NCI-H82 (cell line): ENCODE data around the gene IGLL5.
"Not testable (repeated sequence)": the region's sequence is repeated elsewhere in the genome, so short reads cannot be mapped to it uniquely, and the experiment has no call there.

Source experiments
- DNase-seq: peaks from one replicate; lab custom pipeline; 2025; lab: John Stamatoyannopoulos, UW

The IGLL5 gene

DNA sequence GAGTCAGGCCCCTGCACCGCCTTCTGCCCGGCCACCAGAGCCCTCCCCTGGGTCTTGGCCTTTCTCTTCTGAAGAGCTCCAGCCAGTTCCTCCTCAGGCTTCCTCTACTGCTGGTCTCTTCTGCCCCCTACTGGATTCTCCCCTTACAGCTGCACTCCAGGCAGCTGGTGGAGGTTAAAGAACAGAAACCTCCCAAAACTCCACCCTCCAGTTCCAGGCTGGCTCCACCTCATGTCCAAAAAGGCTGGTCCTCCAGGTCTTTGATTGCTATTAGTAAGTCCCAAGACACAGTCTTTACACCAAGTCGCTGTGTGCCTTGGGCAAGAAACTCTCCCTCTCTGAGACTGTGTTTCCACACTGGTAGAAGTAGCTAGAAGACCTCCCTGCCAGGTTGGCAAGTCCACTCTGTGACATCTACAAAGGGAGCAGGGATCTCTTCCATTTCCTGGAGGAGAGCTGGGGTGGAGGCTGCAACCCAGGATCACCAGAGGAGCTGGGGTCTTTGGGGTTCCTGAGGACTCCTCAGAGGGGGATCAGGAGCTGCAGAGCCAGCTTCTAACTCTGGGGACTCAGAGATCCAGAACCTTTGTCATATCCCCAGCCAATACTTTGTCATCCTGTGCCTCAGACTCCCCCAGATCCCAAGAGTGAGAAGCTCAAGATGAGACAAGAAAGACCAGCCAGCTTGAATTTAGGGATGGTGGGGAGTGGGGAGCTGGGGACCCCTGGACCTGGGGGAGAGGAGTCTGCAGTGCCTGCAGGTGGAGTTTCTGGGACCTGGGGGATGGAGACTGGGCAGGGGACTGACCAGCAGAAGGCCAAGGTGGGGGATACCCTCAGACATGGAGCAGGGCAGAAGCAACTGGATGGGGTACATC is 3.4 kb upstream of the IGLL5 start:
- peak; percentile 74 for DNase-seq

DNA sequence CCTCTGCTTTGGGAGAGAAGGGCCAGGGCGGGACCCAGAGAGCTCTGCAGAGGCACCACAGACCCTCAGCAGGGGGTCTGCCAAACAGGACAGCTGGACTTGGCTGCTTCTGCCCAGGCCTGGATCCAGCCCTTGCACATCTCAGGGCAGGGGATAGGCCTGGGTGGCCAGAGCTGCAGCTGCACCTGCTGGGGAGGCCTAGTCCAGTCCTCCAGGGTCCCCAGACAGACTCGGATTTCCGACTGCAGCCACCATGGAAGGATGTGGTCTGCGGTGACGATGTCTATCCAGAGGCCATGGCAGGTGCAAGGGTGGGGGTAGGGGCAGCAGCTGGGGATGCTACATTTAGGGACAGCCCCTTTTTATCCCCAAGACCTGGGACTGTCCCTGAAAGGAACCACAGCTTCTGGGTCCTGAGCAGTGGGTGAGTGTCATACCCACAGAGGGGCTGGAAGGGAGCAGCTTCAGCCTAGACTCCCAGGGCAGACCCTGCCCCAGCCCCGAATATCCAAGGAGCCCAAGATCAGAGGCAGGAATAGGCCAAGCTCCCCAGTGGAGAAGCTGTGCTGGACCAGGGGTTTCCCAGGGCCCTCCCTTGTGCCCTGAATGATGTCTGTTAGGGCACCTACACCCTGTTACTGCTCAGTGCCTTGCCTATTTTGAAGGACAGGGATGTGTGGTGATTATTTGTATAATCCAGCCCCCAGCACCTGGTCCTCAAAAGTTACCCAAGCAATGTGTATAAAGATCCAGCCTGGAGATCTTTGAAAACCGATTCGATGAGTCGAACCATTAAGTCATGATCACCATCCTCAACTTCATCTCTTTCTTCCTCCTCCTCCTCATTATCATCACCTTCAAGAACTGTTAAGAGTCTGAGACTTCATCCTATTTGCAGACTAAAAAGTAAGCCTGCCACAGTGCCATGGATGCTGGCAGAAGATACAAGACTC is 2.5 kb upstream of the IGLL5 start:
- no peak for DNase-seq

DNA sequence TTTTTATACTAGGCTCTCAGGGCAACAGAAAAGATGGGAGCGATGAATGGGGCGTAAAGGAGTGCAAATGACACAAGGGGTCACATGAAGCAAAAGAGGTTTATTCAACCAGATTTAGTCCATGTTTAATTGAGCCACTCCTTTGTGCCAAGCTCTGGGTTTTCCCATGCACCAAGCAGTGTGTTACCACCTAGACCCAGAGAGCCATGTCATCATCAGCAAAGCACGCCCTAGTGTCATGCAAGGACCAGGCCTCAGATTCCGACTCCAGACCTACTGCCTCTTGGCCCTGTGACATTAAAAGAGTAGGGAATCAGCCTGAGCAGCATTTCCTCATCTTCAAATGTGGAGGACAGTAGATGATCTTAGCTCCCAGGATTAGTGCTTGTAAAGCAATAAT is 1.1 kb upstream of the IGLL5 start:
- DNase-seq, result no peak

DNA sequence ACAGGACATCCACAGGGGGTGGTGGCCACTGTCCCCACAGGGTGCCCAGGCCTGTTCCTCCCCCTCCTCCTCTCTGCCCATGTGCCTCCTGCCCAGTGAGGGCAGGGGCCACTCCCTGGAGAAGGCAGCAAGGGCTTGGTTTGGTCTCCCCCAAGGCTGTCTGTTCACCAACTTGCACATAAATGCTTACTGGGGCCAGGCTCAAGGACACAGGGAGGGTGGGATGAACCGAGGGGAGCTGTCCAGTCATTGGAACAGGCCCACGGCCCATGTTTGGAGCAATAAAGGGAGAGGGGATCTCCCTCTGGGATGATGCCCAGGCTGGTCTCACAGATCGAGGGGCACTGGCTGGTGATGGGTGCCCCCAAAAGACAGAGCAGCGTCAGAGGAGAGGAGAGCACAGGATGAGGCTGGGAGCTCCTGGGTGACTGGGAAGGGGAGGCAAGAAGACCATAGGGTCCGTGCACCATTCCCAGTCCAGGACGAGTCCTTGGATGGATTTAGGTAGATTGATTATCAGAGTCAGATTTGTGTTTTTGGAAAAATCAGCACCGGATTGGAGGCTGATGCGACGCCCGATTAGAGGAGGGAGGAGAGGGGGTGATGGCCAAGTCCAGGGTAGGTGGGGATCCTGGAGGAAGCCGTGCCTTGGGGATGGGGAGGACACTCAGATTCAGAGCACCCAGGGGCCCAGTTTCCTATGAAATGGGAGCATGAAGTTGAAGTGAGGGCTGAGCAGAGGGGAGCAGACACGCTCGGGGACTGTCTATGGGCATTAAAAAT is 1.1 kb downstream of the IGLL5 start:
- no peak for DNase-seq

DNA sequence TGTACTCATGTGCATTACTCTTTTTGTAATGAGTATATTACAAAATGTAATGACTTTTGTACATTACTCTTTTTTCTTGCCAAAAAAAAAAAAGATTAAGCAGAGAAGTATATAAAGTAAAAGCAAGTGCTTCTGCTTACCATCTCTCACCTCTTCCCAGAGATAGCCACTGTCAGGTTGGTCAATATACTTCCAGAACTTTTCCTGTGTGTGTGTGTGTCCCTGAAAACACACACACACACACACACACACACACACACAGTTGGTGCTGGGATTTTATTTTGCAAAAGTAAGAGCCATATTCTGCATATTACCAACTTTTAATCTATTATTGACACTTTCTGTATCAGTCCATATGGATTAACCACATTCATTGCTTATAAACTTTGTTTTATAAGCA is 2.5 kb downstream of the IGLL5 start:
- DNase-seq, result no peak

DNA sequence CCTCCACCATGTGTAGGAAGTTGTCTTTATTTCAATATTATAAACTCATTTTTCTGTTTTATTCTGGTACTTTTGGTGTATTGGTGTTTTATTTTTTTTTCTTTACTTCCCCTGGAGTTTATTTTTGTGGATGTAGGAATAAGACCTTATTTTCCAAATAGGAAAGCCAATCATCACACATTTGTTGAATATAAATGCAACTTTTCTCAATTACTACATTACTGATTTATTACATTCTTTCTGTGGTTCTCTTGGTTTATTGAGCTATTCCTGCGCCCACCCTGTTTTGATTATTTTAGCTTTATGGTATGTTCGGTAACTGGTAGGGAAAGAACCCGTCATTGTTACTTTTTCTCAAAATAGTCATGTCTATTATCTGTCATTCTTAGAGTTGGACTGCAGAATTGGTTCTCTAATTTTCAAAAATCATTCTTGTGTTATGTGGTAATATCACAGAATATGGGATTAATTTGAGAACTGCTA is 3.6 kb downstream of the IGLL5 start:
- DNase-seq, result no peak

DNA sequence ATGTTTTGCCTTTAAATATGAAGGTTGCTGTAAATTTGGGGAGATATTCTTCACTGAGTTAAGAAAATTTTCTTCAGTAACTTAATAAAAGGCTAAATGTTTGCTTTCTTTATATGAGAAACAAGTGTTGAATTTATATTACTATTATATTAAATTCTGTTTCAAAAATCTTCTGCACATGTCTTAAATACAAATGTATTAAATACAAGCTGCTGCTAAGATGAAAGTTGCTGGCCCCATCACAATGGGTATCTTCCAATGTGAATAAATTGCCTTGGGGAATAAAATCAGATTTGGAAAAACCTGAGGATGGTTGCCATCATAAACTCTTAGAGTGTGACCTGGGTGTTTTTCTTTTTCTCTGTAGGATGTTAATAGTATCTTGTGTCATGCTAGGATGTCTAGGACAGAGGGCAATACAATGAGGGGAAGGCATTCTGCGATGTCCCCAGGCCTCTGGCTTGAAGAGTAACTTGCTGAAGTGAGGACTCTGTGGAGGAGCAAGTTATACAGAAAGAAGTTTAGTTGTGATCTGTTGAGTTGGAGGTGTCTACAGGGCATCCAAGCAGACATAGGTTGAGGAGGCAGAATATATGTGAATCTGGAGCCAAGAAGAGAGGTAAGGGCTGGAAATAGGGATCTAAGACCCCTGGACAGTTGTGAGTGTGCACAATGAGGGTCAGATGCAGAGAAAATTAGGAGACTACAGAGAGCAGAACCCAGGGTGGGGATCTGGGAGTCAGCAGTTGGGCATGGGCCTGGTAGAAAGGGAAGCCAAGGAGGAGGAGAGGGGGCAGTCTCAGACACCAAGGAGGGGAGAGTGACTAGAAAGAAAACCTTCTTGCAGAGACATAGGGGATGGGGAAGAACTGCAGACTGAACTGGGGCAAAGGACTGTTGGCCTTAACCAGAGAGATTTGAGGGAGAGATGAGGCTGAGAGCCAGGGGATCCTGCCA is 4.8 kb downstream of the IGLL5 start:
- no peak for DNase-seq

DNA sequence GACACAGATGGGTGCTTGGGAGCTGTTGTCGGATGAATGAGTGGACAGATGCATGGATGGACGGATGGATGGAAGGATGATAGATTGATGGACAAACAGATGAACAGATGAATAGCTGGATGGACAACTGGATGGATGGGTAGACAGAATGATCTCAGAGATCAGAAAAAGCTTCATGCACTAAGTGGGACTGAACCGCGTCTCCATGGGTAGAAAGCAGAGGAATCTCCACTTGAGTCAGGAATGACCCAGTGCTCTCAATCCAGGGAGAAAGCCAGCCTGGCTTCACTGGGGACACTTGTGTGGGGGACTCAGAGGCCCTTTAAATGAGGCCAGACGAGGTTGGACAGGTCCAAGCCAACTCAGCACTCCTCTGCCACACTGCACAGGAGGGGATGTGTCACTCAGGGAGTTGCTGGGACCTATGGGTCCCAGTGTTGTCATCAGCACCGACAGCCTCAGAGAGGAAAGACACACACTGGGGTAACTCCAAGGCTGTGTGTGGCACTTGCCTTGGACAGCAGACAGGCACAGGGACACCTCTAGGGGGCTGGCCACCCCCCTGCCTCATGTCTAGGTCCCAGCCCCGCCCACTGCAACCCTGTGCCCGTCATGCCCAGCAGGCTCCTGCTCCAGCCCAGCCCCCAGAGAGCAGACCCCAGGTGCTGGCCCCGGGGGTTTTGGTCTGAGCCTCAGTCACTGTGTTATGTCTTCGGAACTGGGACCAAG is 5.6 kb downstream of the IGLL5 start:
- DNase-seq, result no peak

DNA sequence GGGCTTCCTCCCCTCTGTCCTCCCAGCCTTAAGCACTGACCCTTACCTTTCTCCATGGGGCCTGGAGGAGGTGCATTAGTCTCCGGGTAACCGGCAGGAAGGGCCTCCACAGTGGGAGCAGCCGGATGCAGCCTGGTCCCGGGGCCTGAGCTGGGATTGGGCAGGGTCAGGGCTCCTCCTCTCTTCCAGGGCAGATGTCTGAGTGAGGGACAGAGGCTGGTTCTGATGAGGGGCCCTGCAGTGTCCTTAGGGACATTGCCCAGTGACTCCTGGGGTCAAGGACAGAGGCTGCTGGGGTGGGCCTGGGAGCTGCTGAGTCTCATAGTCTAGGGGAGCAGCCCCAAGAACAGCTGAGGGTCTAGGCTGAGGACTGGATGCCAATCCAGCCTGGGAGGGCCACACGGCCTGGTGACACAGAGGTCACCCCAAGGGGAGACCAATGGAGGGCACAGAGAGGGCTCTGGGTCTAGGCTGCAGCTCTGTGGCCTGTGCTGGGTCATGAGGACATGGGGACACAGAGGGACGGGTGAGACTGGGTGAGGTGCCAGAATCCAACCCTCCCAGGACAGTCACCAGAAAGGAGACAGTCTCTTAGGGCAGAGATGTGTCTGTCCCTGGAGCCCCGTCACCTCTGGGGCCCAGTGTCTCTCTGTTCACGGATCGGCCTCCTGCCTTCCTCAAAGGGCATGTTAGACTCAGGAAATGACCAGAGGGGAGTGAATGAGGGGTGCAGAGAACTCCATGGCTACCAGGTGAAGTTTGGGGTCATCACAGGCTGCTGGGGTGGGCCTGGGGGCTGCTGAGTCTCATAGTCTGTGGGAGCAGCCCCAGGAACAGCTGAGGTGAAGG is 6.5 kb downstream of the IGLL5 start:
- no peak for DNase-seq

DNA sequence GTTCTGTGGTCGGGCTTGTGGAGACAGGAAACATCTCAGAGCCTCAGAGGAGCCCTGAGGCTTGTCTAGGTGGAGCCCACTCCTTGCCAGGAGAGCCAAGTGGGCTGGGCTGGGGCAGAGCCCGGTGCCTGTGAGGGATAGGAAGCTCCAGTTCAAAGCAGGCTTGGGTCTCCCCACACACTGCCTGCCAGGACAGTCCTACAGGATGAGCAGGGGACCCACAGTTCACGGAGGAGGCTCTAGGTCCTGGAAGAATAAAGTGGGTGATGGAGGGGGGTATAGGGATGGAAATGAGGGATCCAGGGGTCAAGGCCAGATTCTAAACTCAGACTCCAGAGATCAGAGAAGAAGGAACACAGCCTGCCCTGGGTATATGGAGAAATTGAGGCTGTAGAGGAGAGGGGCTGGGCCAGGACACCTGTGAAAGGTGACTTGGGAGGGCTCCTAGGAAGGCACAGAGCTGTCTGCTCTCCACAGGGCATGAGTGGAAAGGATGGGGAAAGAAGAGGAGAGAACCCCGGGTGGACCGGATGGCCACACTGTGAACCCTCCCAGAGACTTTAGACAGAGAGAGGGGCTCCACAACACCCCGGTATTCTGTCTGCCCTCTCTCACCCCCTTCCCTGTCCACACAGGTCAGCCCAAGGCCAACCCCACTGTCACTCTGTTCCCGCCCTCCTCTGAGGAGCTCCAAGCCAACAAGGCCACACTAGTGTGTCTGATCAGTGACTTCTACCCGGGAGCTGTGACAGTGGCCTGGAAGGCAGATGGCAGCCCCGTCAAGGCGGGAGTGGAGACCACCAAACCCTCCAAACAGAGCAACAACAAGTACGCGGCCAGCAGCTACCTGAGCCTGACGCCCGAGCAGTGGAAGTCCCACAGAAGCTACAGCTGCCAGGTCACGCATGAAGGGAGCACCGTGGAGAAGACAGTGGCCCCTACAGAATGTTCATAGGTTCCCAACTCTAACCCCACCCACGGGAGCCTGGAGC is 7.4 kb downstream of the IGLL5 start:
- DNase-seq, result no peak

DNA sequence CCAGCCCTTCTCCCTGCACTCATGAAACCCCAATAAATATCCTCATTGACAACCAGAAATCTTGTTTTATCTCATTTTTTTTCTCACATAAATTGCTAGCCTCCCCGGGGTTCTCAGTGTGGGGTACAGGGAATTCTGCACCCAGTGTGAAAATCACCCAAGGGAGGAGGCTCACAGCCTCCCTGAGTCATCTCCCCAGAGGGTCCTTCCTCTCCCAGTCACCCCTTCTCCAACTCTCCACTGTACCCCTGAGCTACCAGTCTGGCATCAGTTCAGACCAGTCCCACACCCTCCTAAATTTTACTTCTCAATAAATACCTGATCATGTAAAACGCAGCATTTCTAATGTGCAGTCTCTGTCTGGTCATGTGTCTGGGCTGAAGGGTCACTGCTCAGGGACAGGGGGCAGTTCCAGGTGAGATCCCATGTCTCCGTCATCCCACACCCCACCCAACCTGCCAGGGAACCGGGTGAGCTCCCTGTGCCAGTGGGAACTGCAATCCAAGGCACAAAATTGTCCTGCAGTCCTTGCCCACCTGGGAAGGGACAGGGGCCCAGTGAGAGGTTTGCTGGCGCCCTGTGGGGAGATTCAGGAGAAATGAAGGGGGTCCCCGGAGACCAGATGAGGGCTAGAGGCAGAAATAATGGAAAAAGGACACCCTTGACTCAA is 8.3 kb downstream of the IGLL5 start:
- DNase-seq, result no peak

DNA sequence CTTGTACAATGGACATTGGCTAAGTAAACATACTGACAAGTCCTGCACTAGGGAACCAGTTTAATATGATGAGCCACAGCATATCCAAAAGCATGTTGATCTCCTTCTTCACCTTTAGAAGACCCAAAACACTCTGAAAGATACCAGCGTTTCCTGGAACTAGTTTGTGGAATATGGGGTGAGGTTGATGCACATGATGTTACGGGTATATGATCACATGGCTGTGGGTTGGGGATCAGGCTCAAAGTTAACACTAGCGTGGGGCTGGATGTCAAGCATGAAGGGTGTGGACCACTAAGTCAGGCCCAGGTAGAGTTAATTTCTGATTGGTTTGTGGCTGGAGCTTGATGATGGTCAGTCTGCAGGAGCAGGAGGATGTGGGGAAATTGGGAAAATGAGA is 9.0 kb downstream of the IGLL5 start:
- DNase-seq, result no peak

DNA sequence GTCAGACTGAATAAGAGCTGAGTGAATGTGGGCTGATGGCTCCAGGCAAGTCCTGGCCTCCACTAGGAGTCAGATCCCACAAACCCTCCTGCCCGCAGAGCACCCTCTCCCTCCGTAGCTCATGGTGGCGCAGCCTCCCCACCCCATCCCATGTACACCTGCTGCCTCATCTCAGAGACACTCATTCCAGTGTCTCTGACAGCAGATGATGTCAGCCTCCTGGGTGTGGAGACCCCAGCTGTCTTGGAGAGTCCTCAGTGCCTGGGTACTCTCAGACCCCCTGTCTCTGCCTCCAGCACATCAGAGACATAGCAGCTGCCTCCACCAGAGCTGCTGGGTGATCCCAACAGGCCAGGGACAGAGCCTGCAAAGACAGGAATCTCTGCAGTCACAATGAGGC is 9.5 kb downstream of the IGLL5 start:
- DNase-seq, result no peak

DNA sequence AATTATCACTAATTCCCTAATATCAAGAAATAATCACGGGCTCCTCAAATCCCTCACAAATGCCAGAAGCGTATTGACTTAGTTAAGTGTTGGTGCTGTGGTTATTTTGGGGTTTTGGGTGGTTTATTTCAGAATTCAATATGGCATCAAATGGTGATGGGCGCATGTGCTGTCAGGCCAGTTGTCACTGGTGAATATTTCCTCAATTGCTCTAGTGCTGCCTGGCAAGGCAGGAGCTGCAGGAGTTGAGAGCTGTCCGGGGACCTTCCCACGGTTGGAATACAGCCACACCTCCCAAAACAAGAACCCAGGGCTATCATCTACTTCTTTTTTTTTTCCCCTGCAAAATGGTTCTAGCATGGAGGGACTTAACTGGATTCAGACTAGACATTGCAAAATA is 10.3 kb downstream of the IGLL5 start:
- DNase-seq, result no peak

DNA sequence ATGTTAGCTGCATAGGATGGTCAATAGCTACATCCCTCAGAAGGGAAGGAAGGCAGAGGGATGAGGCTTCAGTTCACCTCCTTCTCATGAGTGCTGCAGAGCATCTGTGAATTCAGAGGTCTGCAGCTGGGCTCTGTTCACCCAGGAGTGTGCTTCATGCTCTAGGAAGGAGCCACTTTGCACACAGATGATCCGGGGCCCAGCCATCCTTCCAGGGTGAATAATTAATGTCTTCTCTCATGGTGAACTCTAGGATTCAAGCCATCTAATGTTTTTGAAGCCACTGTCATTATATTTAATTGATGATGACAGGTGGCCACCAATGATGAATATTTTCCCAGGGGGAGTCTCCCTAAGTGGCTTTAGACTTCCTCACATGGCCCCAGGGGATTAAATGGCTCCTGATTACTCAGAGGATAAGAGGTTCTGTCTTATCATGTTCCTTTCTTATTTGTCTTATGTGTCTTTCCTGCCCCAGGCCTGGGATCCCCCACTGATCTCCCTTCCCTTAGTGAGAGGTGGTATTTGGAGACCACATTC is 10.9 kb downstream of the IGLL5 start:
- not testable (repeated sequence) for DNase-seq

DNA sequence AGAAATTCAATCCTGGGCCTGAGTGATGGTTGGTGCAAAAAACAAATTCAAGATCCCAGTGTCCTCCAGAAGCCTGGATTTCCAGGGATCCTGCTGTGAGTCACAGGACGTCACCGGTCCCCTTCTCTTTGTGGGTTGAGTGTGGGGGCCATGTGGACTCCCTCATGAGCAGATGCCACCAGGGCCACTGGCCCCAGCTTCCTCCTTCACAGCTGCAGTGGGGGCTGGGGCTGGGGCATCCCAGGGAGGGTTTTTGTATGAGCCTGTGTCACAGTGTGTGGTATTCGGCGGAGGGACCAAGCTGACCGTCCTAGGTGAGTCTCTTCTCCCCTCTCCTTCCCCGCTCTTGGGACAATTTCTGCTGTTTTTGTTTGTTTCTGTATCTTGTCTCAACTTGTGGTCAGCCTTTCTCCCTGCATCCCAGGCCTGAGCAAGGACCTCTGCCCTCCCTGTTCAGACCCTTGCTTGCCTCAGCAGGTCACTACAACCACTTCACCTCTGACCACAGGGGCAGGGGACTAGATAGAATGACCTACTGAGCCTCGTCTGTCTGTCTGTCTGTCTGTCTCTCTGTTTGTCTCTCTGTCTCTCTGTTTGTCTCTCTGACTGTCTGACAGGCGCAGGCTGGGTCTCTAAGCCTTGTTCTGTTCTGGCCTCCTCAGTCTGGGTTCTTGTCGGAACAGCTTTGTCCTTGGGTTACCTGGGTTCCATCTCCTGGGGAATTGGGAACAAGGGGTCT is 11.9 kb downstream of the IGLL5 start:
- not testable (repeated sequence) for DNase-seq
